Parathyroid adenoma (tissue), 2 donors: ENCODE data around the gene DHRS9.

Source experiments
- H2AFZ ChIP-seq: fragments of 300-600 bp; sonication (generic); one replicate; pipeline ENCODE4 v1.7.0; 2017; ENCODE audit warnings: antibody characterized with exemption, mild to moderate bottlenecking
- H3K27ac ChIP-seq: fragments of 300-600 bp; sonication (generic); one replicate; pipeline ENCODE4 v1.7.0; 2017
- H3K27me3 ChIP-seq: fragments of 300-600 bp; sonication (generic); one replicate; pipeline ENCODE4 v1.7.0; 2017; ENCODE audit warnings: low read length; ENCODE audit not compliant: control insufficient read depth, insufficient read depth
- H3K36me3 ChIP-seq: fragments of 300-600 bp; sonication (generic); one replicate; pipeline ENCODE4 v1.7.0; 2017; ENCODE audit warnings: low read length; ENCODE audit not compliant: control insufficient read depth, insufficient read depth
- H3K4me1 ChIP-seq: fragments of 300-600 bp; sonication (generic); one replicate; pipeline ENCODE4 v1.7.0; 2017; ENCODE audit warnings: control low read depth
- H3K4me2 ChIP-seq: fragments of 300-600 bp; sonication (generic); one replicate; pipeline ENCODE4 v1.7.0; 2017; ENCODE audit warnings: low read length
- H3K4me3 ChIP-seq: fragments of 300-600 bp; sonication (generic); one replicate; pipeline ENCODE4 v1.7.0; 2017; ENCODE audit warnings: low read depth, low read length
- H3K79me2 ChIP-seq: fragments of 300-600 bp; sonication (generic); one replicate; pipeline ENCODE4 v1.7.0; 2017; ENCODE audit warnings: control low read depth
- H3K9ac ChIP-seq: fragments of 300-600 bp; sonication (generic); one replicate; pipeline ENCODE4 v1.7.0; 2017; ENCODE audit warnings: mild to moderate bottlenecking
- H3K9me3 ChIP-seq: fragments of 300-600 bp; sonication (generic); one replicate; pipeline ENCODE4 v1.7.0; 2017; ENCODE audit warnings: low read length; ENCODE audit not compliant: control insufficient read depth
- TF ChIP-seq, protein P1 (sequence below): fragments of 300-600 bp; sonication (generic); IDR thresholded peaks from one replicate; pipeline ENCODE4 v1.7.0; 2017; ENCODE audit warnings: antibody characterized with exemption, mild to moderate bottlenecking
- donor health status: primary hyperparathyroidism.

Gene DHRS9

DNA sequence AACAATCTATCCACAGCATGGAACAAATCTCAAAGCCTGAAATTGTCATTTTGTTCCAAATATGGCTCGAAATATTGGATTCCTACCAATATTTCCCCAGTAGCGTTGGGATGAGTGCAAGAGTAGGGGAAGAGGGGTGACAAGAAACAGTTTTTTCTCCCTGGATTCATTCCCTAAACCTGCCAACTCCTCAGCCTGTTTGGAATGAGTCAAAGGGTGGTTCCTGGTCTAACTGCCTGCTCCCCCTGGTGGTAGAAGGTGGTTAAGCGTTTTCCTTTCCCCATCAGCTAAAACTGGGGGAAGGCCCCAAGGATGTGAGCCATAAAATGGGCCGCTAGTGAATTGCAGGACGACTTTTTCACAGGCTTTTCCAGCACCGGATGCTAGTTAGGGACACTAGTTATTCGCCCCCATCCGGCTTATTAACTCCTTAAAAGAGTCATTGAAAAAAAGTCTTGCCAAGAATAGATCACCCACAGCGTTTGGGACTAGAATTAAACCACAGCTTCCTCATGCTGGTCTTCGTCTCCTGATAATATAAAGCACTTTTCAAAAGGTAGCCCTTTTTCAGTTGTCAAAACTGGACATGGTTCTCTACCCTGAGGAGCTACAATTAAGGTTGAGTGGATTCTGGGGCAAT is 72.5 kb downstream of the DHRS9 start:
- H3K4me2 ChIP-seq: no peak overlapping the region
- no peaks in the 10 kb centered on the region for H3K9me3 ChIP-seq

DNA sequence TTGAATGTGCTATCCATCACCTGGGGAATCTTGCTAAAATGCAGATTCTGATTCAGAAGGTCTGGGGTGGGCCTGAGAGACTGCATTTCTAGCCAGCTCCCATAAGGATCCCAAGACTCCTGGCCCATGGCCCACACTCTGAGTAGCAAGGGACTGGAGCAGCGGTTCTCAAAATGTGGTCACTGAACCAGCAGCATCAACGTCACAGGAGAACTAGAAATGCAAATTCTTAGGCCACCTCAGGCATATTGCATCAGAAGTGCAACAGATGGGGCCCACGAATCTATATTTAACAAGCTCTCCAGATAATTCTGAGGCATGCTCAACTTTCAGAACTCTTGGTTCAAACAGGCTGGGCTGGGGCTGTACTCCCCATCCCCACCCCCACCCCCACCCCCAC is 74.6 kb downstream of the DHRS9 start:
- Histone ChIP-seq H3K4me3 (no peak overlapping the region), H3K27me3 (no peaks in the 10 kb centered on the region), H2AFZ (no peak overlapping the region), H3K4me2 (no peak overlapping the region), H3K4me1 (no peaks in the 10 kb centered on the region), H3K9me3 (no peaks in the 10 kb centered on the region), H3K27ac (no peak overlapping the region), H3K79me2 (no peaks in the 10 kb centered on the region), H3K9ac (no peak overlapping the region), H3K36me3 (no peaks in the 10 kb centered on the region)
- TF ChIP-seq, protein P1, sequence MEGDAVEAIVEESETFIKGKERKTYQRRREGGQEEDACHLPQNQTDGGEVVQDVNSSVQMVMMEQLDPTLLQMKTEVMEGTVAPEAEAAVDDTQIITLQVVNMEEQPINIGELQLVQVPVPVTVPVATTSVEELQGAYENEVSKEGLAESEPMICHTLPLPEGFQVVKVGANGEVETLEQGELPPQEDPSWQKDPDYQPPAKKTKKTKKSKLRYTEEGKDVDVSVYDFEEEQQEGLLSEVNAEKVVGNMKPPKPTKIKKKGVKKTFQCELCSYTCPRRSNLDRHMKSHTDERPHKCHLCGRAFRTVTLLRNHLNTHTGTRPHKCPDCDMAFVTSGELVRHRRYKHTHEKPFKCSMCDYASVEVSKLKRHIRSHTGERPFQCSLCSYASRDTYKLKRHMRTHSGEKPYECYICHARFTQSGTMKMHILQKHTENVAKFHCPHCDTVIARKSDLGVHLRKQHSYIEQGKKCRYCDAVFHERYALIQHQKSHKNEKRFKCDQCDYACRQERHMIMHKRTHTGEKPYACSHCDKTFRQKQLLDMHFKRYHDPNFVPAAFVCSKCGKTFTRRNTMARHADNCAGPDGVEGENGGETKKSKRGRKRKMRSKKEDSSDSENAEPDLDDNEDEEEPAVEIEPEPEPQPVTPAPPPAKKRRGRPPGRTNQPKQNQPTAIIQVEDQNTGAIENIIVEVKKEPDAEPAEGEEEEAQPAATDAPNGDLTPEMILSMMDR: no peak

More for the DNA sequence above, 72.5 kb downstream of the DHRS9 start:
- no peaks in the 10 kb centered on the region for H3K27me3 ChIP-seq
- H3K27ac ChIP-seq: no peak overlapping the region
- no peaks in the 10 kb centered on the region for H3K79me2 ChIP-seq
- no peak overlapping the region for H2AFZ ChIP-seq
- no peak overlapping the region for H3K9ac ChIP-seq
- no peak overlapping the region for H3K4me3 ChIP-seq
- TF ChIP-seq, protein P1: peak; percentile 56
- no peaks in the 10 kb centered on the region for H3K36me3 ChIP-seq
- H3K4me1 ChIP-seq: no peaks in the 10 kb centered on the region
